SK-N-SH treated with all-trans-retinoic acid at 6 μM for 48 hours (cell line): ENCODE measurements around the gene NECTIN3.
A peak's percentile ranks its signal among the peaks of the same experiment; 100 is the strongest.

ENCODE experiments used
- ATAC-seq: fragments of 200-7000 bp; cut with Tn5 transposase; 3 replicates; pipeline ENCODE4 v1.9.1; 2020; ENCODE audit warnings: mild to moderate bottlenecking, moderate library complexity
- BACH2 ChIP-seq: fragments of 250-450 bp; sonication (Bioruptor Pico); IDR thresholded peaks from 2 replicates; pipeline ENCODE4 v1.9.0; 2021; ENCODE audit warnings: mild to moderate bottlenecking, borderline replicate concordance
- CSDC2 ChIP-seq: fragments of 250-450 bp; sonication (Bioruptor Pico); IDR thresholded peaks from 2 replicates; pipeline ENCODE4 v1.5.0; 2020; ENCODE audit warnings: mild to moderate bottlenecking, moderate library complexity
- ESRRG ChIP-seq: fragments of 250-450 bp; sonication (Bioruptor Pico); IDR thresholded peaks from 2 replicates; pipeline ENCODE4 v1.6.1; 2021; ENCODE audit warnings: mild to moderate bottlenecking
- GLIS3 ChIP-seq: fragments of 250-450 bp; sonication (Bioruptor Pico); IDR thresholded peaks from 2 replicates; pipeline ENCODE4 v1.5.0; 2020; ENCODE audit warnings: mild to moderate bottlenecking, moderate library complexity
- ISL1 ChIP-seq: fragments of 250-450 bp; sonication (Bioruptor Pico); IDR thresholded peaks from 2 replicates; pipeline ENCODE4 v2.1.2; 2022; ENCODE audit warnings: mild to moderate bottlenecking, moderate library complexity
- PPARA ChIP-seq: fragments of 250-450 bp; sonication (Bioruptor Pico); IDR thresholded peaks from 2 replicates; pipeline ENCODE4 v1.5.0; 2020; ENCODE audit warnings: mild to moderate bottlenecking, borderline replicate concordance
- RARB ChIP-seq: fragments of 250-450 bp; sonication (Bioruptor Pico); IDR thresholded peaks from 2 replicates; pipeline ENCODE4 v1.8.0; 2021; ENCODE audit warnings: mild to moderate bottlenecking, moderate library complexity
- SNAI2 ChIP-seq: fragments of 250-450 bp; sonication (Bioruptor Pico); IDR thresholded peaks from 2 replicates; pipeline ENCODE4 v1.5.0; 2020; ENCODE audit warnings: mild to moderate bottlenecking, moderate library complexity
- TOX ChIP-seq: fragments of 250-450 bp; sonication (Bioruptor Pico); IDR thresholded peaks from 2 replicates; pipeline ENCODE4 v1.8.0; 2021; ENCODE audit warnings: mild to moderate bottlenecking, moderate library complexity, borderline replicate concordance
- ZC3H10 ChIP-seq: fragments of 250-450 bp; sonication (Bioruptor Pico); IDR thresholded peaks from 2 replicates; pipeline ENCODE4 v1.5.1; 2021; ENCODE audit warnings: mild to moderate bottlenecking, moderate library complexity
- ZFP3 ChIP-seq: fragments of 250-450 bp; sonication (Bioruptor Pico); IDR thresholded peaks from 2 replicates; pipeline ENCODE4 v1.5.0; 2020; ENCODE audit warnings: mild to moderate bottlenecking, moderate library complexity
- ZFP30 ChIP-seq: fragments of 450-650 bp; formaldehyde crosslinking; IDR thresholded peaks from 2 replicates; pipeline ENCODE4 v1.5.0; 2022; ENCODE audit warnings: mild to moderate bottlenecking, moderate library complexity
- ZNF565 ChIP-seq: fragments of 450-650 bp; formaldehyde crosslinking; conservative IDR thresholded peaks from 2 replicates; pipeline ENCODE4 v1.5.0; 2020; ENCODE audit warnings: low read depth, mild to moderate bottlenecking, moderate library complexity
- ZNF70 ChIP-seq: fragments of 450-650 bp; formaldehyde crosslinking; IDR thresholded peaks from 2 replicates; pipeline ENCODE4 v1.5.0; 2020; ENCODE audit warnings: mild to moderate bottlenecking, moderate library complexity
- TF ChIP-seq, protein P1 (sequence below): fragments of 250-450 bp; sonication (Bioruptor Pico); IDR thresholded peaks from 2 replicates; pipeline ENCODE4 v1.5.0; 2020; ENCODE audit warnings: mild to moderate bottlenecking, moderate library complexity
- TF ChIP-seq, protein P2 (sequence below): fragments of 250-450 bp; sonication (Bioruptor Pico); IDR thresholded peaks from 2 replicates; pipeline ENCODE4 v1.8.0; 2020; ENCODE audit warnings: mild to moderate bottlenecking, moderate library complexity, borderline replicate concordance

Gene NECTIN3

DNA sequence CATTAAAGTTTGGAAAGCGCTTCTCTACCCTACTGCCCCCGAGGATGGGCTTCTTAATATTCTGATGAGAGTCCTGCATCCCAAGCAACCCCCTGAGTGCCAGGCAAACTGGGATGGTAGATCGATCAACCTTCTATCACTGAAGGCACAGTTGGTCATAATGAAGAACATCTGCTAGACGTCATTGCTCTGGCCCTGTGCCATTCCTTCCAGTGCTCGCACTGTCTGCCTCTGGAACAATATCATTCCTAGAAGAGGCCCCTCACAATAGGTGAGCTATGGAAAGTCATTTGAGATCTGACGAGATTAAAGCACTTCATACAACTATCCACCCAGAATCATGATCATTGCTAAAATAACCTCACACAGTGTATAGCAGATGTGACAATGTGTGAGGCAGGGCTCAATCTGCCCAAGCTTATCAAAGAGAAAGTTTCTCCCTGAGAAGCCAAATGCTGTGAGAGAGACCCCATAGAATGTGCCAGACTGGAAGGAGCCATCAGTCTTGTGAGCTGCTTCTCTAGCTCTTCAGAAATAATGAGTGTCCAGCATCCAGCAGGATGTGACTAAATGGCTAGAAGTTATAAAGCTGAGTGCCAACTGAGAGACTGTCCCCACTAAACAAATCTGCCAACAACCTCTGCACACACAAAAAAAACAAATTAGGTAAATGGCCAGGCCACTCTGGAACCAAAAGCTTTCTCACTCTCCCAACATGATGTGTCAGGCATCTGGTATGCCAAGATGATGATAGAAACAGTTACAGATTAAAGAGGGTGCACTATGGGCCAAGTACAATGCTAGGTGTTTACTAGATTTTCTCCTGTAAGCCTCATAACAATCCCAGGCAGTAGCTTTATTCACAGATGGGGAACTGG, 165.5 kb downstream of the NECTIN3 start:
- ATAC-seq, result peak; percentile 73
- TF ChIP-seq ZFP3, result no peak
- no peak for TF ChIP-seq GLIS3 (CRISPR knock-in tag)
- TF ChIP-seq ISL1 (CRISPR knock-in tag), result no peak
- no peak for TF ChIP-seq ZC3H10

GRCh38 chr3:111237946-111238345, 166.3 kb downstream of the NECTIN3 start:
- ATAC-seq, result no peak
- TF ChIP-seq, protein P1, sequence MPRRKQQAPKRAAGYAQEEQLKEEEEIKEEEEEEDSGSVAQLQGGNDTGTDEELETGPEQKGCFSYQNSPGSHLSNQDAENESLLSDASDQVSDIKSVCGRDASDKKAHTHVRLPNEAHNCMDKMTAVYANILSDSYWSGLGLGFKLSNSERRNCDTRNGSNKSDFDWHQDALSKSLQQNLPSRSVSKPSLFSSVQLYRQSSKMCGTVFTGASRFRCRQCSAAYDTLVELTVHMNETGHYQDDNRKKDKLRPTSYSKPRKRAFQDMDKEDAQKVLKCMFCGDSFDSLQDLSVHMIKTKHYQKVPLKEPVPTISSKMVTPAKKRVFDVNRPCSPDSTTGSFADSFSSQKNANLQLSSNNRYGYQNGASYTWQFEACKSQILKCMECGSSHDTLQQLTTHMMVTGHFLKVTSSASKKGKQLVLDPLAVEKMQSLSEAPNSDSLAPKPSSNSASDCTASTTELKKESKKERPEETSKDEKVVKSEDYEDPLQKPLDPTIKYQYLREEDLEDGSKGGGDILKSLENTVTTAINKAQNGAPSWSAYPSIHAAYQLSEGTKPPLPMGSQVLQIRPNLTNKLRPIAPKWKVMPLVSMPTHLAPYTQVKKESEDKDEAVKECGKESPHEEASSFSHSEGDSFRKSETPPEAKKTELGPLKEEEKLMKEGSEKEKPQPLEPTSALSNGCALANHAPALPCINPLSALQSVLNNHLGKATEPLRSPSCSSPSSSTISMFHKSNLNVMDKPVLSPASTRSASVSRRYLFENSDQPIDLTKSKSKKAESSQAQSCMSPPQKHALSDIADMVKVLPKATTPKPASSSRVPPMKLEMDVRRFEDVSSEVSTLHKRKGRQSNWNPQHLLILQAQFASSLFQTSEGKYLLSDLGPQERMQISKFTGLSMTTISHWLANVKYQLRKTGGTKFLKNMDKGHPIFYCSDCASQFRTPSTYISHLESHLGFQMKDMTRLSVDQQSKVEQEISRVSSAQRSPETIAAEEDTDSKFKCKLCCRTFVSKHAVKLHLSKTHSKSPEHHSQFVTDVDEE (CRISPR knock-in tag), result no peak
- no peak for TF ChIP-seq ZNF70 (CRISPR knock-in tag)
- no peak for TF ChIP-seq PPARA
- no peak for TF ChIP-seq ISL1 (CRISPR knock-in tag)
- no peak for TF ChIP-seq ZFP30
- TF ChIP-seq RARB (CRISPR knock-in tag), result no peak
- no peak for TF ChIP-seq SNAI2 (CRISPR knock-in tag)

GRCh38 chr3:111238885-111239284, 167.3 kb downstream of the NECTIN3 start:
- no peak for ATAC-seq
- TF ChIP-seq ISL1 (CRISPR knock-in tag), result no peak
- TF ChIP-seq, protein P1 (CRISPR knock-in tag), result no peak
- TF ChIP-seq ZNF565, result no peak
- TF ChIP-seq, all 23 proteins: peak for 0

DNA sequence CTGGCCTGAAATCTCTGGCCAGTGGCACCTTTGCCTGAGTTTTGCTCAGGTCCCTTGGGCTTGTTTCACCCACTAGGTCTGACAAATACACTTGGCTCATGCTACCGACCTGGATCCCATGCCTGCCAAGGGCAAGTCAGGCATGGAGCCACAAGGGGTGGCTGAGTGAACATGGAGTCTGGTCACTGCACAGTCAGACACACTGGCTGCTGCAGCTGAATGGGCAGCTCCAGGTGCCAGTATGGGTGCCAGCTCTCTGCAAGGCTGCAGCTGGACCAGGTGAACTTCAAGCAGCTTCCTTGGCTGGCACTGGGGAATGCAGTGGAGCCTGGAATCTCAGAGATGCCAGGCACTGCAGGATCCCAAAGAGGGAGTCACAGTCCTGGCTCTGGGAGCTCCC, 170.3 kb downstream of the NECTIN3 start:
- TF ChIP-seq ESRRG (CRISPR knock-in tag) (no peak), BACH2 (CRISPR knock-in tag) (no peak), ZC3H10 (no peak), PPARA (no peak), ISL1 (CRISPR knock-in tag) (no peak), CSDC2 (CRISPR knock-in tag) (no peak), TOX (no peak), GLIS3 (CRISPR knock-in tag) (no peak), ZNF70 (CRISPR knock-in tag) (no peak)
- TF ChIP-seq, protein P2, sequence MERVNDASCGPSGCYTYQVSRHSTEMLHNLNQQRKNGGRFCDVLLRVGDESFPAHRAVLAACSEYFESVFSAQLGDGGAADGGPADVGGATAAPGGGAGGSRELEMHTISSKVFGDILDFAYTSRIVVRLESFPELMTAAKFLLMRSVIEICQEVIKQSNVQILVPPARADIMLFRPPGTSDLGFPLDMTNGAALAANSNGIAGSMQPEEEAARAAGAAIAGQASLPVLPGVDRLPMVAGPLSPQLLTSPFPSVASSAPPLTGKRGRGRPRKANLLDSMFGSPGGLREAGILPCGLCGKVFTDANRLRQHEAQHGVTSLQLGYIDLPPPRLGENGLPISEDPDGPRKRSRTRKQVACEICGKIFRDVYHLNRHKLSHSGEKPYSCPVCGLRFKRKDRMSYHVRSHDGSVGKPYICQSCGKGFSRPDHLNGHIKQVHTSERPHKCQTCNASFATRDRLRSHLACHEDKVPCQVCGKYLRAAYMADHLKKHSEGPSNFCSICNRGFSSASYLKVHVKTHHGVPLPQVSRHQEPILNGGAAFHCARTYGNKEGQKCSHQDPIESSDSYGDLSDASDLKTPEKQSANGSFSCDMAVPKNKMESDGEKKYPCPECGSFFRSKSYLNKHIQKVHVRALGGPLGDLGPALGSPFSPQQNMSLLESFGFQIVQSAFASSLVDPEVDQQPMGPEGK, result no peak
- no peak for ATAC-seq
